ENCODE measurements around the gene NTNG2. TPM values are rescaled to one million over a fixed set of nuclear protein-coding genes. Genes with fewer than 3 reads are reported as not detected.

The NTNG2 gene
- total RNA-seq, 1 donor from 2014 or later = 3.0 TPM

GRCh38 chr9:132234535-132234934, 72.7 kb downstream of the NTNG2 start:
- Mint-ChIP-seq H3K27ac (ENCODE audit: unreplicated experiment) (no peak overlapping the region), H3K27me3 (ENCODE audit: low read depth) (peaks cover 34% of the 10 kb centered on the region), H3K36me3 (ENCODE audit: low read depth) (no peaks in the 10 kb centered on the region), H3K4me1 (ENCODE audit: low read depth) (no peaks in the 10 kb centered on the region), H3K4me3 (ENCODE audit: unreplicated experiment) (no peak overlapping the region), H3K9me3 (ENCODE audit: low read depth) (no peaks in the 10 kb centered on the region)
- no peak for DNase-seq (ENCODE audit: low spot score)
- TF ChIP-seq CTCF (IDR thresholded peaks at IDR 0.05) = no peak

- no peak for DNase-seq (ENCODE audit: low spot score)
- Mint-ChIP-seq H3K36me3 (ENCODE audit: low read depth) (no peaks in the 10 kb centered on the region), H3K4me3 (ENCODE audit: unreplicated experiment) (no peak overlapping the region), H3K27me3 (ENCODE audit: low read depth) (peaks cover 29% of the 10 kb centered on the region), H3K4me1 (ENCODE audit: low read depth) (no peaks in the 10 kb centered on the region), H3K9me3 (ENCODE audit: low read depth) (no peaks in the 10 kb centered on the region), H3K27ac (ENCODE audit: unreplicated experiment) (no peak overlapping the region)
- TF ChIP-seq CTCF (IDR thresholded peaks at IDR 0.05) = no peak
Observed at GRCh38 chr9:132235125-132235524, 73.3 kb downstream of the NTNG2 start.

GRCh38 chr9:132235894-132236661, 74.2 kb downstream of the NTNG2 start:
- no peaks in the 10 kb centered on the region for H3K9me3 Mint-ChIP-seq (ENCODE audit: low read depth)
- no peaks in the 10 kb centered on the region for H3K36me3 Mint-ChIP-seq (ENCODE audit: low read depth)
- no peaks in the 10 kb centered on the region for H3K4me1 Mint-ChIP-seq (ENCODE audit: low read depth)
- H3K27ac Mint-ChIP-seq (ENCODE audit: unreplicated experiment) = no peak overlapping the region
- no peak for DNase-seq (ENCODE audit: low spot score)
- no peak overlapping the region for H3K4me3 Mint-ChIP-seq (ENCODE audit: unreplicated experiment)
- H3K27me3 Mint-ChIP-seq (ENCODE audit: low read depth) = peaks cover 29% of the 10 kb centered on the region
- peak; percentile 98 for TF ChIP-seq CTCF (IDR thresholded peaks at IDR 0.05)

GRCh38 chr9:132236662-132237311, 74.9 kb downstream of the NTNG2 start:
- Mint-ChIP-seq H3K27me3 (ENCODE audit: low read depth) (peaks cover 32% of the 10 kb centered on the region), H3K36me3 (ENCODE audit: low read depth) (no peaks in the 10 kb centered on the region), H3K4me1 (ENCODE audit: low read depth) (peaks cover 4% of the 10 kb centered on the region), H3K4me3 (ENCODE audit: unreplicated experiment) (no peak overlapping the region), H3K27ac (ENCODE audit: unreplicated experiment) (no peak overlapping the region), H3K9me3 (ENCODE audit: low read depth) (no peaks in the 10 kb centered on the region)
- no peak for DNase-seq (ENCODE audit: low spot score)
- TF ChIP-seq CTCF (IDR thresholded peaks at IDR 0.05) = peak; percentile 71

- no peak for TF ChIP-seq CTCF (IDR thresholded peaks at IDR 0.05)
- H3K27ac Mint-ChIP-seq (ENCODE audit: unreplicated experiment) = no peak overlapping the region
- no peaks in the 10 kb centered on the region for H3K9me3 Mint-ChIP-seq (ENCODE audit: low read depth)
- H3K4me3 Mint-ChIP-seq (ENCODE audit: unreplicated experiment) = no peak overlapping the region
- H3K4me1 Mint-ChIP-seq (ENCODE audit: low read depth) = peaks cover 8% of the 10 kb centered on the region
- H3K36me3 Mint-ChIP-seq (ENCODE audit: low read depth) = no peaks in the 10 kb centered on the region
- H3K27me3 Mint-ChIP-seq (ENCODE audit: low read depth) = peaks cover 35% of the 10 kb centered on the region
- no peak for DNase-seq (ENCODE audit: low spot score)
Observed at GRCh38 chr9:132237481-132237880, 75.6 kb downstream of the NTNG2 start.
